SU-DHL-6 (cell line): ENCODE data around the gene CLCN6.

Source experiments
- H2AFZ ChIP-seq: fragments of 200-600 bp; sonication (generic); 2 replicates; pipeline ENCODE4 v1.6.1; 2014; ENCODE audit warnings: low read depth, mild to moderate bottlenecking, moderate library complexity, mixed read lengths, antibody characterized with exemption, low read length; ENCODE audit not compliant: severe bottlenecking
- H3F3A ChIP-seq: fragments of 200-600 bp; shearing (Covaris generic); 2 replicates; pipeline ENCODE4 v1.6.0; 2016; ENCODE audit warnings: antibody characterized with exemption, mild to moderate bottlenecking; ENCODE audit not compliant: insufficient read depth
- H3K27ac ChIP-seq: fragments of 200-600 bp; sonication (generic); 2 replicates; pipeline ENCODE4 v1.5.1; 2016; ENCODE audit warnings: low read depth, mild to moderate bottlenecking, low read length, moderate library complexity, mixed read lengths
- H3K27me3 ChIP-seq: fragments of 200-600 bp; sonication (generic), shearing (Covaris generic); 2 replicates; pipeline ENCODE4 v1.6.0; 2014; ENCODE audit warnings: mild to moderate bottlenecking, low read length
- H3K36me3 ChIP-seq: fragments of 200-600 bp; sonication (generic); 2 replicates; pipeline ENCODE4 v1.6.1; 2014; ENCODE audit warnings: mild to moderate bottlenecking, low read length, mixed read lengths
- H3K4me2 ChIP-seq: fragments of 300-600, 200-600 bp; shearing (Covaris generic), sonication (generic); 2 replicates; pipeline ENCODE4 v1.6.0; 2014; ENCODE audit warnings: low read length, low read depth, mild to moderate bottlenecking; ENCODE audit not compliant: poor library complexity, severe bottlenecking
- H3K4me3 ChIP-seq: fragments of 200-600 bp; sonication (generic); 2 replicates; pipeline ENCODE4 v1.5.1; 2014; ENCODE audit warnings: antibody characterized with exemption, low read length, mild to moderate bottlenecking, mixed read lengths; ENCODE audit not compliant: insufficient read depth, poor library complexity, severe bottlenecking
- H3K79me2 ChIP-seq: fragments of 200-600 bp; sonication (generic); 2 replicates; pipeline ENCODE4 v1.6.1; 2014; ENCODE audit warnings: mild to moderate bottlenecking, low read length, moderate library complexity; ENCODE audit not compliant: insufficient read depth
- H3K9ac ChIP-seq: fragments of 200-600 bp; sonication (generic); 2 replicates; pipeline ENCODE4 v1.7.0; 2014; ENCODE audit warnings: mild to moderate bottlenecking, low read length
- H3K9me2 ChIP-seq: fragments of 200-600 bp; sonication (generic); replicated peaks from 2 replicates; pipeline ENCODE4 v1.6.1; 2014; ENCODE audit warnings: low read length; ENCODE audit not compliant: insufficient read depth
- H3K9me3 ChIP-seq: fragments of 200-600 bp; sonication (generic); 2 replicates; pipeline ENCODE4 v1.6.1; 2014; ENCODE audit warnings: low read length, mixed read lengths; ENCODE audit not compliant: insufficient read depth
- H4K20me1 ChIP-seq: fragments of 200-600 bp; sonication (generic); 2 replicates; pipeline ENCODE4 v1.6.1; 2014; ENCODE audit warnings: low read depth, mild to moderate bottlenecking, antibody characterized with exemption, low read length, moderate library complexity, mixed read lengths
- EZH2phosphoT487 ChIP-seq: fragments of 200-600 bp; sonication (generic), shearing (Covaris generic); conservative IDR thresholded peaks from 2 replicates; pipeline ENCODE4 v1.6.1; 2018; ENCODE audit warnings: mild to moderate bottlenecking, antibody characterized with exemption, low read length, moderate library complexity, mixed read lengths
- TF ChIP-seq, protein P1 (sequence below): fragments of 200-600 bp; sonication (generic); IDR thresholded peaks from one replicate; pipeline ENCODE4 v1.5.1; 2017; ENCODE audit warnings: antibody characterized with exemption, mild to moderate bottlenecking, low read length, moderate library complexity; ENCODE audit not compliant: insufficient read depth, poor library complexity, severe bottlenecking

CLCN6 gene

GRCh38 chr1:11784993-11785769 is 20.8 kb upstream of the CLCN6 start:
- no peaks in the 10 kb centered on the region for H3K36me3 ChIP-seq
- H3K9ac ChIP-seq, result no peak overlapping the region
- no peak overlapping the region for H3K4me3 ChIP-seq
- no peak overlapping the region for H2AFZ ChIP-seq
- H4K20me1 ChIP-seq, result no peaks in the 10 kb centered on the region
- H3K9me2 ChIP-seq, result no peaks in the 10 kb centered on the region
- no peaks in the 10 kb centered on the region for H3K9me3 ChIP-seq
- H3K27ac ChIP-seq, result no peak overlapping the region
- H3K4me2 ChIP-seq, result no peak overlapping the region
- H3K27me3 ChIP-seq, result no peaks in the 10 kb centered on the region
- TF ChIP-seq, protein P1, sequence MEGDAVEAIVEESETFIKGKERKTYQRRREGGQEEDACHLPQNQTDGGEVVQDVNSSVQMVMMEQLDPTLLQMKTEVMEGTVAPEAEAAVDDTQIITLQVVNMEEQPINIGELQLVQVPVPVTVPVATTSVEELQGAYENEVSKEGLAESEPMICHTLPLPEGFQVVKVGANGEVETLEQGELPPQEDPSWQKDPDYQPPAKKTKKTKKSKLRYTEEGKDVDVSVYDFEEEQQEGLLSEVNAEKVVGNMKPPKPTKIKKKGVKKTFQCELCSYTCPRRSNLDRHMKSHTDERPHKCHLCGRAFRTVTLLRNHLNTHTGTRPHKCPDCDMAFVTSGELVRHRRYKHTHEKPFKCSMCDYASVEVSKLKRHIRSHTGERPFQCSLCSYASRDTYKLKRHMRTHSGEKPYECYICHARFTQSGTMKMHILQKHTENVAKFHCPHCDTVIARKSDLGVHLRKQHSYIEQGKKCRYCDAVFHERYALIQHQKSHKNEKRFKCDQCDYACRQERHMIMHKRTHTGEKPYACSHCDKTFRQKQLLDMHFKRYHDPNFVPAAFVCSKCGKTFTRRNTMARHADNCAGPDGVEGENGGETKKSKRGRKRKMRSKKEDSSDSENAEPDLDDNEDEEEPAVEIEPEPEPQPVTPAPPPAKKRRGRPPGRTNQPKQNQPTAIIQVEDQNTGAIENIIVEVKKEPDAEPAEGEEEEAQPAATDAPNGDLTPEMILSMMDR, result peak; percentile 89
- no peak for TF ChIP-seq EZH2phosphoT487
- H3K79me2 ChIP-seq, result no peaks in the 10 kb centered on the region
- H3F3A ChIP-seq, result no peaks in the 10 kb centered on the region

GRCh38 chr1:11786168-11786567 is 19.8 kb upstream of the CLCN6 start:
- H3K36me3 ChIP-seq, result no peaks in the 10 kb centered on the region
- H3K4me2 ChIP-seq, result no peak overlapping the region
- H3K9me2 ChIP-seq, result no peaks in the 10 kb centered on the region
- no peak overlapping the region for H3K4me3 ChIP-seq
- TF ChIP-seq EZH2phosphoT487, result no peak
- no peaks in the 10 kb centered on the region for H3K27me3 ChIP-seq
- H2AFZ ChIP-seq, result no peak overlapping the region
- no peaks in the 10 kb centered on the region for H3K79me2 ChIP-seq
- H3K9me3 ChIP-seq, result no peaks in the 10 kb centered on the region
- H3F3A ChIP-seq, result no peaks in the 10 kb centered on the region
- no peak overlapping the region for H3K27ac ChIP-seq
- H3K9ac ChIP-seq, result no peak overlapping the region
- no peaks in the 10 kb centered on the region for H4K20me1 ChIP-seq

- no peaks in the 10 kb centered on the region for H3K36me3 ChIP-seq
- H3K9me2 ChIP-seq, result no peaks in the 10 kb centered on the region
- no peaks in the 10 kb centered on the region for H4K20me1 ChIP-seq
- no peaks in the 10 kb centered on the region for H3K9me3 ChIP-seq
- no peaks in the 10 kb centered on the region for H3K27me3 ChIP-seq
- H3K4me3 ChIP-seq, result no peak overlapping the region
- H3K4me2 ChIP-seq, result no peak overlapping the region
- no peak overlapping the region for H3K27ac ChIP-seq
- H2AFZ ChIP-seq, result no peak overlapping the region
- no peaks in the 10 kb centered on the region for H3F3A ChIP-seq
- TF ChIP-seq, protein P1, result no peak
- no peak for TF ChIP-seq EZH2phosphoT487
- H3K79me2 ChIP-seq, result no peaks in the 10 kb centered on the region
- H3K9ac ChIP-seq, result no peak overlapping the region
Measured at GRCh38 chr1:11787251-11787803, 18.7 kb upstream of the CLCN6 start.

DNA sequence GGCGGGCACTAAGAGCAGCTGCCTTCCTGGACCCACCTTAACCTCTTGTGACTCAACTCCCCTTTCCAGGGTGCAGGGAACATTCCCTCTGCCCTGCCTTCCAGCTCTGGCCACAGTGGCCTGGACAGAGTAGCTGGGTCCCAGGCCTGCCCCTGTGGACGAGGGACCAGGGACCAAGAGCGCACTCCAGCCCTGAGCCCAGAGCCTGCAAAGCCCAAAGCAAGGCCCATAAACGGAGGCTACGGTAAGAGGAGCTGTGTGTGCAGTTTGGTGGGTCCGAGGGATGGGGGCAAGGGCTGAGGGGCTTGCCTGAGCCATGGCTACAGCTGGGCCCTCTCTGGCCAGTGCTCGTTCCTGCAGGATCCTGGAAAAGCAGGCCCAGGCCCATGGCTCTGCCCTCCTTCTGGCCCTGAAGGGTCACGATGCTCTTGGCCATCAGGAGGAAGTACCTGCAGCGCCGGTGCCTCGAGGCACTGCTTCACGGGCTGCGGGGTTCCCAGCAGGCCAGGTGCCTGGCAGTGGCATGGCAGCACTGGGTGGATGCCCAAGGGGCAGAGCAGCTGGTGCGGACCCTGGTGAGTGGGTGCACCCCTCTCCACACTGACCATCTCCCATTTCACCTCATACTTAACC is 18.1 kb upstream of the CLCN6 start:
- H2AFZ ChIP-seq, result no peak overlapping the region
- H3K27ac ChIP-seq, result no peak overlapping the region
- H3K27me3 ChIP-seq, result no peaks in the 10 kb centered on the region
- TF ChIP-seq, protein P1, result no peak
- TF ChIP-seq EZH2phosphoT487, result no peak
- no peaks in the 10 kb centered on the region for H3K79me2 ChIP-seq
- H3K9ac ChIP-seq, result no peak overlapping the region
- no peak overlapping the region for H3K4me2 ChIP-seq
- H3K36me3 ChIP-seq, result no peaks in the 10 kb centered on the region
- no peaks in the 10 kb centered on the region for H3F3A ChIP-seq
- H3K4me3 ChIP-seq, result no peak overlapping the region
- no peaks in the 10 kb centered on the region for H3K9me2 ChIP-seq
- no peaks in the 10 kb centered on the region for H4K20me1 ChIP-seq
- no peaks in the 10 kb centered on the region for H3K9me3 ChIP-seq
